MM.1S (cell line): ENCODE measurements around the gene CSNK1G3.

ENCODE experiments used
- DNase-seq: peaks from one replicate; pipeline ENCODE4 v3.0.0-alpha.2; 2015
- H2AFZ ChIP-seq: fragments of 300-600 bp; sonication (generic); 2 replicates; pipeline ENCODE4 v1.6.0; 2016; ENCODE audit warnings: antibody characterized with exemption, low read length
- H3F3A ChIP-seq: fragments of 300-600 bp; sonication (generic); 2 replicates; pipeline ENCODE4 v1.6.1; 2016; ENCODE audit warnings: mild to moderate bottlenecking, antibody characterized with exemption, low read length, moderate library complexity, mixed read lengths; ENCODE audit not compliant: insufficient read depth
- H3K27ac ChIP-seq: fragments of 300-600 bp; sonication (generic); 2 replicates; pipeline ENCODE4 v1.5.1; 2016; ENCODE audit warnings: mild to moderate bottlenecking, low read length
- H3K27me3 ChIP-seq: fragments of 300-600 bp; sonication (generic); replicated peaks from 2 replicates; pipeline ENCODE4 v1.6.0; 2016; ENCODE audit warnings: low read length; ENCODE audit not compliant: insufficient read depth
- H3K36me3 ChIP-seq: fragments of 300-600 bp; sonication (generic); replicated peaks from 2 replicates; pipeline ENCODE4 v1.6.1; 2016; ENCODE audit warnings: mild to moderate bottlenecking, low read length, mixed read lengths; ENCODE audit not compliant: insufficient read depth
- H3K4me1 ChIP-seq: fragments of 300-600 bp; sonication (generic); 2 replicates; pipeline ENCODE4 v1.6.1; 2016; ENCODE audit warnings: low read length, mixed read lengths
- H3K4me2 ChIP-seq: fragments of 300-600 bp; sonication (generic); 2 replicates; pipeline ENCODE4 v1.6.0; 2016; ENCODE audit warnings: low read depth, low read length
- H3K4me3 ChIP-seq: fragments of 300-600 bp; sonication (generic); 2 replicates; pipeline ENCODE4 v1.5.1; 2016; ENCODE audit warnings: low read length, mixed read lengths
- H3K79me2 ChIP-seq: fragments of 300-600 bp; sonication (generic); 2 replicates; pipeline ENCODE4 v1.6.1; 2016; ENCODE audit warnings: mixed run types, low read length, mixed read lengths
- H3K9ac ChIP-seq: fragments of 300-600 bp; sonication (generic); 2 replicates; pipeline ENCODE4 v1.6.1; 2016; ENCODE audit warnings: low read length, mixed read lengths
- H3K9me2 ChIP-seq: fragments of 300-600 bp; sonication (generic); replicated peaks from 2 replicates; pipeline ENCODE4 v1.6.1; 2016; ENCODE audit warnings: mild to moderate bottlenecking, low read length, mixed read lengths; ENCODE audit not compliant: insufficient read depth
- H3K9me3 ChIP-seq: fragments of 300-600 bp; sonication (generic); replicated peaks from 2 replicates; pipeline ENCODE4 v1.6.1; 2016; ENCODE audit warnings: mild to moderate bottlenecking, low read length, mixed read lengths; ENCODE audit not compliant: insufficient read depth
- H4K20me1 ChIP-seq: fragments of 300-600 bp; sonication (generic); 2 replicates; pipeline ENCODE4 v1.6.1; 2016; ENCODE audit warnings: mild to moderate bottlenecking, low read length, moderate library complexity, mixed read lengths; ENCODE audit not compliant: insufficient read depth
- CTCF ChIP-seq: fragments of 300-600 bp; sonication (generic); IDR thresholded peaks from 2 replicates; pipeline ENCODE4 v1.5.1; 2016; ENCODE audit warnings: antibody characterized with exemption, low read length, mixed read lengths
- EZH2 ChIP-seq: fragments of 300-600 bp; sonication (generic); optimal IDR thresholded peaks from 2 replicates; pipeline ENCODE3; 2017; ENCODE audit warnings: low read depth, mild to moderate bottlenecking, antibody characterized with exemption, low read length, mixed read lengths
- EZH2phosphoT487 ChIP-seq: fragments of 300-600 bp; sonication (generic); IDR thresholded peaks from 2 replicates; pipeline ENCODE4 v1.6.1; 2018; ENCODE audit warnings: antibody characterized with exemption, low read length

Gene CSNK1G3

DNA sequence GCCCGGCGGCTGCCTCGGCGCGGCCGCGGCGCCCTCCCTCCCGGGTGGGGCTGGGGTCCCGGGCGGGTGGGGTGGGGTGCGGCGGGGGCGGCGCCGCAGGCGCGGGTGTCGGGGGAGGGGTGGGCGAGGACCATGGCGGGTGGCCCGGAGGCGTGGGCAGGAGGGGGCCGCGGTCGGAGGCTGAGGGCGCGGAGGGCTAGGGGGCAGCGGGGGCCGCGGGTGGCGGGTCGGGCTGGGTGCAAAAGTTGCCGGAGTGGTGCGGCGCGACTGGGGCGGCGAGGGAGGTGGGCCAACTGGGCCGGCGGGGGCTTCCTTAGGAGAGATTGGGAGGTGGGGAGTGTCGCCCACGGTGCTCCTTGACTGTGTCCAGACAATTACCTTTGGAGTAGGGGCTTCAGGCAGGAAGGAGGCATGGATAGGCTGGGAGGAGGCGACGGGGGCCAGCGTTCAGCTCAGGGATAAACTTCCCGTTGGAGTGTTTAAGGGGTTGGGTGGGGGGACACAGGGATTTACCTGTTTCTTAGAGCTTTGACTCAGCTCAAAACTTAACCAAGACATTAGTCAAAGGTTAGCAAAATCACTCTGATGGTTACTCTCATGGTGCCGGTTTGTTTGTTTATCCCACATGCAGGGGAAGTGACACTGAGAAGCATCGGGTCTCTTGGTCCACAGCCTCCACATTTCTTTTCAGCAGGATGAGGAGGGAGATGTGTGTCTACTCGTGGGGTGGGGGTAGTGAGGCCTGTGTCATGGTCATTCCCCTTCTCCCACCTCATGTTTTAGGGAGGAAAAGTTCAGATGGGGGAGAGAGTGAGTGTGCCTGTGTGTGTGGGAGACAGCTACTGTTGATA, 859 bp downstream of the CSNK1G3 start:
- peak; percentile 15 for DNase-seq
- no peak for TF ChIP-seq EZH2
- TF ChIP-seq CTCF, result no peak
- TF ChIP-seq EZH2phosphoT487, result no peak
- Histone ChIP-seq H3K4me1 (peaks cover 16% of the 10 kb centered on the region), H3K9ac (peak overlapping the region; percentile 72; the same call in 1 of the 2 replicates), H3K4me2 (peak overlapping the region; percentile 92), H3K27ac (no peak overlapping the region; the same call in 1 of the 2 replicates), H3K9me2 (no peaks in the 10 kb centered on the region), H4K20me1 (no peaks in the 10 kb centered on the region), H3K79me2 (peaks cover 44% of the 10 kb centered on the region), H3F3A (peaks cover 14% of the 10 kb centered on the region; the same call in 1 of the 2 replicates), H2AFZ (peak overlapping the region; percentile 74), H3K9me3 (no peaks in the 10 kb centered on the region), H3K27me3 (no peaks in the 10 kb centered on the region; the same call in 1 of the 2 replicates), H3K36me3 (no peaks in the 10 kb centered on the region), H3K4me3 (peak overlapping the region; percentile 87)

GRCh38 chr5:123514615-123515355, 2.8 kb downstream of the CSNK1G3 start:
- Histone ChIP-seq H3K4me2 (no peak overlapping the region), H3K36me3 (no peaks in the 10 kb centered on the region), H3K4me1 (peaks cover 25% of the 10 kb centered on the region), H3K9ac (no peak overlapping the region), H3K9me3 (no peaks in the 10 kb centered on the region), H3K9me2 (no peaks in the 10 kb centered on the region), H2AFZ (no peak overlapping the region), H3K27ac (no peak overlapping the region), H3K79me2 (peaks cover 63% of the 10 kb centered on the region), H4K20me1 (no peaks in the 10 kb centered on the region), H3F3A (peaks cover 14% of the 10 kb centered on the region; the same call in 1 of the 2 replicates), H3K4me3 (no peak overlapping the region), H3K27me3 (no peaks in the 10 kb centered on the region; the same call in 1 of the 2 replicates)
- no peak for TF ChIP-seq EZH2phosphoT487
- TF ChIP-seq EZH2, result no peak
- no peak for TF ChIP-seq CTCF
- no peak for DNase-seq

DNA sequence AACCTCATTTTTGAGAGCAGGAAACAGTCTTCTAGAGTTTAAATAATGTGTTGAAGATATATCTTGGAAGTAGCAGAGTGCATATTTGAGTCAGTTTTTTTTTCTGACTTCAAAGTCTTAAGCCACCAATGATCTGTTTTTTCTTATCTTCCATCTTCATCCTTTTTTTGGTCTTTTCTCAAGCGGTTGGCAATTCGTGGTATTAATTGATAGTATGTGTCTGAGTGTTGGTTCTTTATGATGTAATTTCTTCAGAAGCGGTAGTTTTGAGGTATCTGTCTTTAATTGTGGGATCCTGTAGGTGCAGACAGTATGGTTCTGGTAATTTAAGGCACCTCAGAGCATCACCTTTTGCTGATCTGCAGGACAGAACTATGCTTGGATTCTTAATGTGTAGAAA, 3.9 kb downstream of the CSNK1G3 start:
- H3K79me2 ChIP-seq, result peaks cover 72% of the 10 kb centered on the region

More for the DNA sequence above, 3.9 kb downstream of the CSNK1G3 start:
- Histone ChIP-seq H3K4me1 (peaks cover 28% of the 10 kb centered on the region), H3F3A (peaks cover 14% of the 10 kb centered on the region; the same call in 1 of the 2 replicates), H3K36me3 (no peaks in the 10 kb centered on the region), H3K4me3 (no peak overlapping the region), H3K27me3 (no peaks in the 10 kb centered on the region; the same call in 1 of the 2 replicates), H2AFZ (no peak overlapping the region), H4K20me1 (no peaks in the 10 kb centered on the region), H3K9ac (no peak overlapping the region), H3K9me3 (no peaks in the 10 kb centered on the region), H3K27ac (no peak overlapping the region), H3K9me2 (no peaks in the 10 kb centered on the region), H3K4me2 (no peak overlapping the region)
- DNase-seq, result no peak
- TF ChIP-seq CTCF, result no peak
- TF ChIP-seq EZH2, result no peak
- TF ChIP-seq EZH2phosphoT487, result no peak
